K562 (cell line): ENCODE data around the gene TMEM53. TPM values are rescaled to one million over a fixed set of nuclear protein-coding genes. Genes with fewer than 3 reads are reported as not detected.
A peak's percentile ranks its signal among the peaks of the same experiment; 100 is the strongest.

ENCODE experiments used
- FOXA1 ChIP-seq: fragments of 450-650 bp; IDR thresholded peaks from 2 replicates; pipeline ENCODE4 v1.6.1; 2016; ENCODE audit warnings: mild to moderate bottlenecking, borderline replicate concordance
- FUS ChIP-seq: fragments of 200-400 bp; formaldehyde crosslinking; optimal IDR thresholded peaks from 2 replicates; pipeline ENCODE3; 2017; ENCODE audit warnings: low read depth, low read length
- HDAC1 ChIP-seq, 2 experiments: fragments of 450-650 bp; IDR thresholded peaks; 2 replicates each; pipeline ENCODE4 v1.6.1; 2016 to 2017; ENCODE audit warnings: inconsistent platforms in 1 of 2, mild to moderate bottlenecking in 1 of 2, moderate library complexity in 1 of 2
- HMGXB4 ChIP-seq: sonication (generic); formaldehyde crosslinking; IDR thresholded peaks from 2 replicates; pipeline ENCODE4 v1.8.1; 2023; ENCODE audit warnings: mild to moderate bottlenecking, missing genetic modification reagents
- HNRNPK ChIP-seq: fragments of 200-400 bp; formaldehyde crosslinking; IDR thresholded peaks from one replicate; pipeline ENCODE4 v1.6.1; 2018; ENCODE audit warnings: mild to moderate bottlenecking, low read depth, low read length; ENCODE audit not compliant: poor library complexity, severe bottlenecking
- HNRNPUL1 ChIP-seq: fragments of 200-400 bp; formaldehyde crosslinking; IDR thresholded peaks from 2 replicates; pipeline ENCODE4 v1.6.1; 2017; ENCODE audit warnings: low read length
- RAD51 ChIP-seq: fragments of 450-650 bp; IDR thresholded peaks from 2 replicates; pipeline ENCODE4 v1.7.1; 2016; ENCODE audit warnings: low read depth, mild to moderate bottlenecking, borderline replicate concordance
- SMAD4 ChIP-seq: fragments of 250-450 bp; sonication (Bioruptor Pico); conservative IDR thresholded peaks from 2 replicates; pipeline ENCODE4 v1.8.0; 2021; ENCODE audit warnings: inconsistent platforms, mild to moderate bottlenecking, moderate library complexity
- ZNF174 ChIP-seq: fragments of 250-450 bp; sonication (Bioruptor Pico); IDR thresholded peaks from 2 replicates; pipeline ENCODE4 v1.4.0; 2020; ENCODE audit warnings: mild to moderate bottlenecking
- ZNF197 ChIP-seq: fragments of 200-800 bp; sonication (Bioruptor generic); IDR thresholded peaks from 2 replicates; pipeline ENCODE4 v1.6.1; 2016; ENCODE audit warnings: low read depth, missing genetic modification characterization, missing compliant biosample characterization
- ZNF408 ChIP-seq: fragments of 250-450 bp; sonication (Bioruptor Pico); IDR thresholded peaks from 2 replicates; pipeline ENCODE4 v1.4.0; 2020; ENCODE audit warnings: low read depth, mild to moderate bottlenecking, moderate library complexity
- ZNF436 ChIP-seq: fragments of 250-450, 450-650 bp; sonication (Bioruptor Pico); formaldehyde crosslinking; IDR thresholded peaks from 2 replicates; pipeline ENCODE4 v1.7.0; 2020; ENCODE audit warnings: mild to moderate bottlenecking
- ZNF507 ChIP-seq: conservative IDR thresholded peaks from 2 replicates; pipeline ENCODE4 v1.6.1; 2017; ENCODE audit warnings: missing genetic modification characterization, missing compliant biosample characterization
- polyA plus RNA-seq, 8 experiments: library from polyadenylated mRNA; depleted of rRNA in 4 of 8; stranded (reverse) in 5 of 8; unstranded in 3 of 8; fragments of >200 nt; fragmentation: Nextera tagmentation in 2 of 8; fragmentation: Illumina TruSeq in 1 of 8; extraction: Ambion mirVana in 2 of 8; extraction: Trizol in 1 of 8; gene quantifications; 2 replicates each; pipeline versions ENCODE4 v1.2.1 to v1.2.3, GENCODE V29; 2011 to 2014; ENCODE audit warnings: inconsistent platforms in 1 of 8, missing spikeins in 1 of 8
- total RNA-seq, 7 experiments: library from RNA; depleted of rRNA in 6 of 7; stranded (reverse); fragments of >200 nt in 6 of 7; fragmentation: Illumina TruSeq in 2 of 7; extraction: Trizol in 2 of 7; gene quantifications; 2 replicates each; pipeline versions ENCODE4 v1.2.1 to v1.2.3, GENCODE V29; 2011 to 2021; ENCODE audit warnings: low replicate concordance in 1 of 7
- TF ChIP-seq, protein P1 (sequence below): fragments of 450-650 bp; formaldehyde crosslinking; IDR thresholded peaks from 2 replicates; pipeline ENCODE4 v1.4.0; 2020; ENCODE audit warnings: mild to moderate bottlenecking, moderate library complexity
- TF ChIP-seq, protein P2 (sequence below): fragments of 250-450 bp; sonication (Bioruptor Pico); IDR thresholded peaks from 2 replicates; pipeline ENCODE4 v1.6.1; 2021; ENCODE audit warnings: mild to moderate bottlenecking
- TF ChIP-seq, protein P3 (sequence below): sonication (generic); formaldehyde crosslinking; IDR thresholded peaks from 2 replicates; pipeline ENCODE4 v1.8.1; 2023; ENCODE audit warnings: mild to moderate bottlenecking, missing genetic modification reagents
- TF ChIP-seq, protein P4 (sequence below): fragments of 250-450 bp; sonication (Bioruptor Pico); IDR thresholded peaks from 2 replicates; pipeline ENCODE4 v1.8.0; 2022; ENCODE audit warnings: inconsistent platforms

The TMEM53 gene
- total and polyA plus RNA-seq, 9 of the 15 experiments (the other 6 are each of a cell fraction or from before 2014, with no cell fraction given) = 0.23 to 3.7 (median 2.0) TPM

DNA sequence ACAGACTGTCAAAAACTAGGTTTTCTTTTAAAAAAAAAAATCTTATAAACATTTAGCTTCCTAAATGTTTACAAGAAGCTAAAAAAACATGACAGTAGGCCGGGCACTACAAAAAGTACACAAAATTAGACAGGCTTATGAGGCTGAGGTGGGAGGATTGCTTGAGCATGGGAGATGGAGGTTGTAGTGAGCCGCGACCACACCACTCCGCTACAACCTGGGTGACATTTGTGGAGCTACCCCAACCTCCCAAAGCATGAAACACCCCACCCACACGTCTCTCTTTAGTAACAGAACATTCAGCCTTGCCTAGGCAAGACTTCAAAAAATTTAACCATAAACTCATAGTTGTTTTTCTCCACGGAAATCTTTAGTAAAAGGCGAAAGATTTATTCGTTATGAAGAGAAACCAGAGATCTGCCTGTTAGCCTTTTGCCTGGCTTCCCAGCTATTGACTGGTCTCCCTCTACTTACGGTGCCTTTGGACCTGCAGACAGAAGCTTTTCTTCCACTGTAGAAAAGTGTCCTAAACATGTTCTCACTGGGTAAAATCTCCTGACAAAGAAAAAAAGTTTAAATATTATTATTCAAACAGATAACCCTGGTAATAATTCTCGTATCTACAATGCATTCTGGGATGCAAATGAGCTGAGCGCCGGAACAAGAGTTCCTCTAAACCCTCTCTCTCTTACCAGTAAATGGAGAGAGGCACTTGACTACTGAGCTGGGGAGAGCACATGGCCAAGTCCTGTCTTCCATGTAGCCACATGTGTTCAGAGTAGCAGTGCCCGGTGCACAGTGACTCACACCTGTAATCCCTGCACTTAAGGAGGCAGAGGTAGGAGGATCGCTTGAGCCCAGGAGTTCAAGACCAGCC is 47.4 kb upstream of the TMEM53 start (continued):
- peak; percentile 75 for TF ChIP-seq HMGXB4 (CRISPR knock-in tag)
- peak; percentile 96 for TF ChIP-seq ZNF174 (CRISPR knock-in tag)
- no peak; the same call in 1 of the 2 replicates for TF ChIP-seq RAD51
- TF ChIP-seq, protein P1, sequence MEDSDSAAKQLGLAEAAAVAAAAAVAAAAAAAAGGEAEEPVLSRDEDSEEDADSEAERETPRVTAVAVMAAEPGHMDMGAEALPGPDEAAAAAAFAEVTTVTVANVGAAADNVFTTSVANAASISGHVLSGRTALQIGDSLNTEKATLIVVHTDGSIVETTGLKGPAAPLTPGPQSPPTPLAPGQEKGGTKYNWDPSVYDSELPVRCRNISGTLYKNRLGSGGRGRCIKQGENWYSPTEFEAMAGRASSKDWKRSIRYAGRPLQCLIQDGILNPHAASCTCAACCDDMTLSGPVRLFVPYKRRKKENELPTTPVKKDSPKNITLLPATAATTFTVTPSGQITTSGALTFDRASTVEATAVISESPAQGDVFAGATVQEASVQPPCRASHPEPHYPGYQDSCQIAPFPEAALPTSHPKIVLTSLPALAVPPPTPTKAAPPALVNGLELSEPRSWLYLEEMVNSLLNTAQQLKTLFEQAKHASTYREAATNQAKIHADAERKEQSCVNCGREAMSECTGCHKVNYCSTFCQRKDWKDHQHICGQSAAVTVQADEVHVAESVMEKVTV = peak; percentile 98
- TF ChIP-seq FUS = peak; percentile 88
- peak; percentile 99 for TF ChIP-seq HNRNPUL1
- peak; percentile 95 for TF ChIP-seq ZNF197
- TF ChIP-seq ZNF507 (tag) = no peak
- TF ChIP-seq ZNF436 (CRISPR knock-in tag) = peak; percentile 99
- peak; percentile 24 to 84 for TF ChIP-seq HDAC1 (IDR thresholded peaks at IDR 0.05)
- TF ChIP-seq, protein P2, sequence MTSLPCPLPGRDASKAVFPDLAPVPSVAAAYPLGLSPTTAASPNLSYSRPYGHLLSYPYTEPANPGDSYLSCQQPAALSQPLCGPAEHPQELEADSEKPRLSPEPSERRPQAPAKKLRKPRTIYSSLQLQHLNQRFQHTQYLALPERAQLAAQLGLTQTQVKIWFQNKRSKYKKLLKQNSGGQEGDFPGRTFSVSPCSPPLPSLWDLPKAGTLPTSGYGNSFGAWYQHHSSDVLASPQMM (CRISPR knock-in tag) = peak; percentile 99
- TF ChIP-seq, protein P3, sequence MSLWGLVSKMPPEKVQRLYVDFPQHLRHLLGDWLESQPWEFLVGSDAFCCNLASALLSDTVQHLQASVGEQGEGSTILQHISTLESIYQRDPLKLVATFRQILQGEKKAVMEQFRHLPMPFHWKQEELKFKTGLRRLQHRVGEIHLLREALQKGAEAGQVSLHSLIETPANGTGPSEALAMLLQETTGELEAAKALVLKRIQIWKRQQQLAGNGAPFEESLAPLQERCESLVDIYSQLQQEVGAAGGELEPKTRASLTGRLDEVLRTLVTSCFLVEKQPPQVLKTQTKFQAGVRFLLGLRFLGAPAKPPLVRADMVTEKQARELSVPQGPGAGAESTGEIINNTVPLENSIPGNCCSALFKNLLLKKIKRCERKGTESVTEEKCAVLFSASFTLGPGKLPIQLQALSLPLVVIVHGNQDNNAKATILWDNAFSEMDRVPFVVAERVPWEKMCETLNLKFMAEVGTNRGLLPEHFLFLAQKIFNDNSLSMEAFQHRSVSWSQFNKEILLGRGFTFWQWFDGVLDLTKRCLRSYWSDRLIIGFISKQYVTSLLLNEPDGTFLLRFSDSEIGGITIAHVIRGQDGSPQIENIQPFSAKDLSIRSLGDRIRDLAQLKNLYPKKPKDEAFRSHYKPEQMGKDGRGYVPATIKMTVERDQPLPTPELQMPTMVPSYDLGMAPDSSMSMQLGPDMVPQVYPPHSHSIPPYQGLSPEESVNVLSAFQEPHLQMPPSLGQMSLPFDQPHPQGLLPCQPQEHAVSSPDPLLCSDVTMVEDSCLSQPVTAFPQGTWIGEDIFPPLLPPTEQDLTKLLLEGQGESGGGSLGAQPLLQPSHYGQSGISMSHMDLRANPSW (CRISPR knock-in tag) = peak; percentile 93; the same call in 1 of the 2 replicates
- peak; percentile 84 for TF ChIP-seq SMAD4 (CRISPR knock-in tag)
- TF ChIP-seq ZNF408 (CRISPR knock-in tag) = peak; percentile 37; the same call in 1 of the 2 replicates
- no peak for TF ChIP-seq FOXA1
- TF ChIP-seq HNRNPK = peak; percentile 0
- TF ChIP-seq, protein P4, sequence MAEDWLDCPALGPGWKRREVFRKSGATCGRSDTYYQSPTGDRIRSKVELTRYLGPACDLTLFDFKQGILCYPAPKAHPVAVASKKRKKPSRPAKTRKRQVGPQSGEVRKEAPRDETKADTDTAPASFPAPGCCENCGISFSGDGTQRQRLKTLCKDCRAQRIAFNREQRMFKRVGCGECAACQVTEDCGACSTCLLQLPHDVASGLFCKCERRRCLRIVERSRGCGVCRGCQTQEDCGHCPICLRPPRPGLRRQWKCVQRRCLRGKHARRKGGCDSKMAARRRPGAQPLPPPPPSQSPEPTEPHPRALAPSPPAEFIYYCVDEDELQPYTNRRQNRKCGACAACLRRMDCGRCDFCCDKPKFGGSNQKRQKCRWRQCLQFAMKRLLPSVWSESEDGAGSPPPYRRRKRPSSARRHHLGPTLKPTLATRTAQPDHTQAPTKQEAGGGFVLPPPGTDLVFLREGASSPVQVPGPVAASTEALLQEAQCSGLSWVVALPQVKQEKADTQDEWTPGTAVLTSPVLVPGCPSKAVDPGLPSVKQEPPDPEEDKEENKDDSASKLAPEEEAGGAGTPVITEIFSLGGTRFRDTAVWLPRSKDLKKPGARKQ (CRISPR knock-in tag) = no peak
